Measurements from ENCODE around the gene PHPT1.
A peak's percentile ranks its signal among the peaks of the same experiment; 100 is the strongest.
"Not testable (repeated sequence)": the region's sequence is repeated elsewhere in the genome, so short reads cannot be mapped to it uniquely, and the experiment has no call there.

The PHPT1 gene

GRCh38 chr9:136843801-136844740, 5.1 kb upstream of the PHPT1 start:
- peak overlapping the region; percentile 58 for H3K4me2 ChIP-seq (ENCODE audit: low read length)
- H3K79me2 ChIP-seq (ENCODE audit: insufficient read depth, low read length); H3K27ac ChIP-seq (ENCODE audit: low read depth, low read length, poor library complexity, severe bottlenecking); H3K9ac ChIP-seq (ENCODE audit: low read length); H3K4me3 ChIP-seq (ENCODE audit: low read depth, low read length, poor library complexity, severe bottlenecking); H2AFZ ChIP-seq (ENCODE audit: low read length); H3K9me3 ChIP-seq (ENCODE audit: low read length); H3F3A ChIP-seq (ENCODE audit: insufficient read depth, low read length); H4K20me1 ChIP-seq (ENCODE audit: insufficient read depth, low read length); H3K9me2 ChIP-seq (ENCODE audit: low read depth, low read length); H3K27me3 ChIP-seq (ENCODE audit: insufficient read depth, low read length): not testable (repeated sequence)
- TF ChIP-seq CTCF (IDR thresholded peaks at IDR 0.05; ENCODE audit: low read length): peak; percentile 57
- H3K4me1 ChIP-seq (ENCODE audit: insufficient read depth, low read length, severe bottlenecking): peaks cover 28% of the 10 kb centered on the region
- H3K36me3 ChIP-seq (ENCODE audit: insufficient read depth, low read length): peaks cover 20% of the 10 kb centered on the region

- H3K27me3 ChIP-seq (ENCODE audit: insufficient read depth, low read length): no peaks in the 10 kb centered on the region
- H3K4me2 ChIP-seq (ENCODE audit: low read length): no peak overlapping the region
- no peak overlapping the region for H3K27ac ChIP-seq (ENCODE audit: low read depth, low read length, poor library complexity, severe bottlenecking)
- no peaks in the 10 kb centered on the region for H4K20me1 ChIP-seq (ENCODE audit: insufficient read depth, low read length)
- H3K4me1 ChIP-seq (ENCODE audit: insufficient read depth, low read length, severe bottlenecking): peaks cover 32% of the 10 kb centered on the region
- no peak for TF ChIP-seq EZH2 (IDR thresholded peaks at IDR 0.05; ENCODE audit: borderline replicate concordance, low read length)
- no peak for TF ChIP-seq CTCF (IDR thresholded peaks at IDR 0.05; ENCODE audit: low read length)
- peaks cover 12% of the 10 kb centered on the region for H3K36me3 ChIP-seq (ENCODE audit: insufficient read depth, low read length)
- H3K9me3 ChIP-seq (ENCODE audit: low read length): no peaks in the 10 kb centered on the region
- no peak overlapping the region for H3K4me3 ChIP-seq (ENCODE audit: low read depth, low read length, poor library complexity, severe bottlenecking)
- no peaks in the 10 kb centered on the region for H3K9me2 ChIP-seq (ENCODE audit: low read depth, low read length)
- no peak overlapping the region for H2AFZ ChIP-seq (ENCODE audit: low read length)
- no peaks in the 10 kb centered on the region for H3K79me2 ChIP-seq (ENCODE audit: insufficient read depth, low read length)
- H3F3A ChIP-seq (ENCODE audit: insufficient read depth, low read length): no peaks in the 10 kb centered on the region
- no peak overlapping the region for H3K9ac ChIP-seq (ENCODE audit: low read length)
Measured at GRCh38 chr9:136844761-136845464, 4.3 kb upstream of the PHPT1 start.

- Histone ChIP-seq H3K27me3 (ENCODE audit: insufficient read depth, low read length) (no peaks in the 10 kb centered on the region), H3K4me2 (ENCODE audit: low read length) (no peak overlapping the region), H2AFZ (ENCODE audit: low read length) (no peak overlapping the region), H3K9me2 (ENCODE audit: low read depth, low read length) (no peaks in the 10 kb centered on the region), H3K79me2 (ENCODE audit: insufficient read depth, low read length) (no peaks in the 10 kb centered on the region), H3K4me1 (ENCODE audit: insufficient read depth, low read length, severe bottlenecking) (peaks cover 35% of the 10 kb centered on the region), H4K20me1 (ENCODE audit: insufficient read depth, low read length) (no peaks in the 10 kb centered on the region), H3K9me3 (ENCODE audit: low read length) (no peaks in the 10 kb centered on the region), H3K27ac (ENCODE audit: low read depth, low read length, poor library complexity, severe bottlenecking) (no peak overlapping the region), H3K9ac (ENCODE audit: low read length) (no peak overlapping the region), H3K4me3 (ENCODE audit: low read depth, low read length, poor library complexity, severe bottlenecking) (no peak overlapping the region), H3F3A (ENCODE audit: insufficient read depth, low read length) (no peaks in the 10 kb centered on the region), H3K36me3 (ENCODE audit: insufficient read depth, low read length) (peaks cover 7% of the 10 kb centered on the region)
- TF ChIP-seq EZH2 (IDR thresholded peaks at IDR 0.05; ENCODE audit: borderline replicate concordance, low read length) (no peak), CTCF (IDR thresholded peaks at IDR 0.05; ENCODE audit: low read length) (no peak)
Measured at GRCh38 chr9:136845465-136846260, 3.5 kb upstream of the PHPT1 start.
